HEK293 (cell line): ENCODE measurements around the gene OR2V2.
"Not testable (repeated sequence)": the region's sequence is repeated elsewhere in the genome, so short reads cannot be mapped to it uniquely, and the experiment has no call there.

Source experiments
- CTCF ChIA-PET: fragments of 350-600 bp; formaldehyde crosslinking; extraction: SDS; loops from one replicate; lab custom pipeline; 2021; ENCODE audit warnings: antibody characterized with exemption; lab: Yijun Ruan, JAX
- POLR2A ChIA-PET: fragments of 300-600 bp; formaldehyde crosslinking; extraction: SDS; loops from one replicate; lab custom pipeline; 2020; ENCODE audit warnings: antibody characterized with exemption, inconsistent platforms; lab: Yijun Ruan, JAX
- H3K27ac ChIP-seq: fragments of 200-500 bp; sonication (Bioruptor generic); 2 replicates; pipeline ENCODE4 v1.5.1; 2014; ENCODE audit warnings: low read depth, low read length, control low read depth, inconsistent platforms; ENCODE audit errors: extremely low read depth
- H3K36me3 ChIP-seq, 2 experiments: fragments of 200-500 bp in 1 of 2; sonication (Bioruptor generic) in 1 of 2; 1 replicate in 1 of 2; 2 replicates in 1 of 2; pipeline ENCODE4 v1.5.1; 2014 to 2017; ENCODE audit warnings: inconsistent platforms in 2 of 2, low read length in 2 of 2; ENCODE audit not compliant: control insufficient read depth in 2 of 2, insufficient read depth in 1 of 2
- H3K4me1 ChIP-seq: fragments of 200-500 bp; sonication (Bioruptor generic); 2 replicates; pipeline ENCODE4 v1.5.1; 2014; ENCODE audit warnings: mild to moderate bottlenecking, low read length, inconsistent platforms; ENCODE audit not compliant: control insufficient read depth, insufficient read depth
- H3K4me3 ChIP-seq: 2 replicates; pipeline ENCODE4 v1.5.1; 2011; ENCODE audit warnings: low read depth, mild to moderate bottlenecking, control low read depth, low read length, moderate library complexity
- H3K9me3 ChIP-seq: fragments of 200-500 bp; sonication (Bioruptor generic); 2 replicates; pipeline ENCODE4 v1.5.1; 2014; ENCODE audit warnings: low read depth, low read length, inconsistent platforms; ENCODE audit not compliant: control insufficient read depth, insufficient read depth
- IKZF3 ChIP-seq: fragments of 450-650 bp; IDR thresholded peaks from 2 replicates; pipeline ENCODE4 v1.5.0; 2018; ENCODE audit warnings: missing biosample characterization, mild to moderate bottlenecking, missing genetic modification characterization, moderate library complexity
- MEIS1 ChIP-seq: sonication (generic); formaldehyde crosslinking; IDR thresholded peaks from 2 replicates; pipeline ENCODE4 v1.8.1; 2022; ENCODE audit warnings: missing genetic modification reagents, mild to moderate bottlenecking, borderline replicate concordance
- SP3 ChIP-seq: fragments of 450-650 bp; formaldehyde crosslinking; IDR thresholded peaks from 2 replicates; pipeline ENCODE4 v1.5.1; 2016; ENCODE audit warnings: missing biosample characterization, missing genetic modification characterization
- SP7 ChIP-seq: fragments of 450-650 bp; formaldehyde crosslinking; IDR thresholded peaks from 2 replicates; pipeline ENCODE4 v1.5.1; 2016; ENCODE audit warnings: missing biosample characterization, missing genetic modification characterization
- ZBTB17 ChIP-seq: fragments of 450-650 bp; formaldehyde crosslinking; IDR thresholded peaks from 2 replicates; pipeline ENCODE4 v1.5.1; 2016; ENCODE audit warnings: missing biosample characterization, missing genetic modification characterization
- ZBTB21 ChIP-seq: fragments of 450-650 bp; formaldehyde crosslinking; IDR thresholded peaks from 2 replicates; pipeline ENCODE4 v1.5.1; 2017; ENCODE audit warnings: missing biosample characterization, missing genetic modification characterization
- ZIC2 ChIP-seq: fragments of 450-650 bp; formaldehyde crosslinking; IDR thresholded peaks from 2 replicates; pipeline ENCODE4 v1.5.1; 2016; ENCODE audit warnings: missing biosample characterization, missing genetic modification characterization
- ZNF174 ChIP-seq: fragments of 450-650 bp; formaldehyde crosslinking; IDR thresholded peaks from 2 replicates; pipeline ENCODE4 v1.5.0; 2017; ENCODE audit warnings: missing biosample characterization, mild to moderate bottlenecking, missing genetic modification characterization
- ZNF2 ChIP-seq: fragments of 450-650 bp; formaldehyde crosslinking; IDR thresholded peaks from 2 replicates; pipeline ENCODE4 v1.5.1; 2016; ENCODE audit warnings: missing biosample characterization, missing genetic modification characterization
- ZNF23 ChIP-seq: fragments of 450-650 bp; formaldehyde crosslinking; IDR thresholded peaks from 2 replicates; pipeline ENCODE4 v1.5.1; 2016; ENCODE audit warnings: missing biosample characterization, missing genetic modification characterization, borderline replicate concordance
- ZNF24 ChIP-seq: fragments of 450-650 bp; formaldehyde crosslinking; IDR thresholded peaks from 2 replicates; pipeline ENCODE4 v1.5.1; 2016; ENCODE audit warnings: missing biosample characterization, missing genetic modification characterization
- ZNF335 ChIP-seq: fragments of 450-650 bp; formaldehyde crosslinking; conservative IDR thresholded peaks from 2 replicates; pipeline ENCODE4 v1.5.1; 2016; ENCODE audit warnings: missing biosample characterization, missing genetic modification characterization
- ZNF341 ChIP-seq: fragments of 450-650 bp; formaldehyde crosslinking; IDR thresholded peaks from 2 replicates; pipeline ENCODE4; 2016; ENCODE audit warnings: low read depth, missing biosample characterization, missing genetic modification characterization
- ZNF529 ChIP-seq: fragments of 450-650 bp; formaldehyde crosslinking; IDR thresholded peaks from 2 replicates; pipeline ENCODE4 v1.5.1; 2017; ENCODE audit warnings: missing genetic modification characterization, missing biosample characterization; ENCODE audit not compliant: insufficient replicate concordance
- ZNF558 ChIP-seq: fragments of 450-650 bp; formaldehyde crosslinking; IDR thresholded peaks from 2 replicates; pipeline ENCODE4 v1.5.1; 2016; ENCODE audit warnings: missing biosample characterization, missing genetic modification characterization
- ZNF600 ChIP-seq: fragments of 450-650 bp; formaldehyde crosslinking; IDR thresholded peaks from 2 replicates; pipeline ENCODE4 v1.5.1; 2016; ENCODE audit warnings: missing biosample characterization, missing genetic modification characterization
- ZNF626 ChIP-seq: fragments of 450-650 bp; sonication (Bioruptor Pico); formaldehyde crosslinking; IDR thresholded peaks from 2 replicates; pipeline ENCODE4 v1.5.1; 2018; ENCODE audit warnings: missing biosample characterization, missing genetic modification characterization, inconsistent platforms
- ZNF629 ChIP-seq: fragments of 450-650 bp; formaldehyde crosslinking; IDR thresholded peaks from 2 replicates; pipeline ENCODE4 v1.5.1; 2017; ENCODE audit warnings: missing biosample characterization, missing genetic modification characterization
- ZNF660 ChIP-seq: fragments of 450-650 bp; IDR thresholded peaks from 2 replicates; pipeline ENCODE4 v1.5.1; 2018; ENCODE audit warnings: missing biosample characterization, mild to moderate bottlenecking, missing genetic modification characterization
- ZNF785 ChIP-seq: fragments of 450-650 bp; formaldehyde crosslinking; IDR thresholded peaks from 2 replicates; pipeline ENCODE4 v1.5.1; 2016; ENCODE audit warnings: missing biosample characterization, missing genetic modification characterization
- ZSCAN23 ChIP-seq: fragments of 450-650 bp; formaldehyde crosslinking; IDR thresholded peaks from 2 replicates; pipeline ENCODE4 v1.5.1; 2016; ENCODE audit warnings: missing biosample characterization, missing genetic modification characterization
- ZSCAN30 ChIP-seq: fragments of 450-650 bp; IDR thresholded peaks from 2 replicates; pipeline ENCODE4 v1.5.1; 2018; ENCODE audit warnings: missing biosample characterization, mild to moderate bottlenecking, missing genetic modification characterization, moderate library complexity
- ZXDB ChIP-seq: fragments of 450-650 bp; formaldehyde crosslinking; IDR thresholded peaks from 2 replicates; pipeline ENCODE4 v1.5.1; 2016; ENCODE audit warnings: missing biosample characterization, missing genetic modification characterization
- TF ChIP-seq, protein P1 (sequence below): fragments of 450-650 bp; formaldehyde crosslinking; IDR thresholded peaks from 2 replicates; pipeline ENCODE4 v1.5.1; 2016; ENCODE audit warnings: missing biosample characterization, missing genetic modification characterization, low read depth
- TF ChIP-seq, protein P2 (sequence below): fragments of 450-650 bp; formaldehyde crosslinking; IDR thresholded peaks from 2 replicates; pipeline ENCODE4 v1.5.1; 2016; ENCODE audit warnings: missing biosample characterization, missing genetic modification characterization
- TF ChIP-seq, protein P3 (sequence below): fragments of 450-650 bp; formaldehyde crosslinking; IDR thresholded peaks from 2 replicates; pipeline ENCODE4 v1.5.1; 2016; ENCODE audit warnings: missing biosample characterization, missing genetic modification characterization, borderline replicate concordance

The OR2V2 gene

DNA sequence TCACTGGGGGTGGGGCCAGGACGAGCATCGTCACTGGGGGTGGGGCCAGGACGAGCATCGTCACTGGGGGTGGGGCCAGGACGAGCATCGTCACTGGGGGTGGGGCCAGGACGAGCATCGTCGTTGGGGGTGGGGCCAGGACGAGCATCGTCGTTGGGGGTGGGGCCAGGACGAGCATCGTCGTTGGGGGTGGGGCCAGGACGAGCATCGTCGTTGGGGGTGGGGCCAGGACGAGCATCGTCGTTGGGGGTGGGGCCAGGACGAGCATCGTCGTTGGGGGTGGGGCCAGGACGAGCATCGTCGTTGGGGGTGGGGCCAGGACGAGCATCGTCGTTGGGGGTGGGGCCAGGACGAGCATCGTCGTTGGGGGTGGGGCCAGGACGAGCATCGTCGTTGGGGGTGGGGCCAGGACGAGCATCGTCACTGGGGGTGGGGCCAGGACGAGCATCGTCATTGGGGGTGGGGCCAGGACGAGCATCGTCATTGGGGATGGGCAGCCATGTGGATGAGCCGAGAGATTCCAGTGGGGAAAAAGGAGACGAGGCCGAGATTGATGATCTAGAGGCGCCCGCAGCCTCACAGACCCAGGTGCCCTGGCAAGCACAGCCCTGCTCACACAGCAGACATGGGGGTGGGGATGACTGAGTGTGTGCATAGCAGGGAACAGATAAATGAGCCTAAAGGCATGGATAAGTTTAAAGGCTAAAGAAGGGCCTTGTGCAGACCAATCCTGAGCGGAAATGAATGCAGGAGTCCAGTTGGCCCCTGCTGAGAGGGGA lies 13.6 kb downstream of the OR2V2 start:
- CTCF ChIA-PET = interaction anchor here (1.2 to 1.4 kb wide), 2 partner anchors 12 to 292 kb away, joined by 3 to 7 read pairs; no protein-coding TSS in a partner anchor
- POLR2A ChIA-PET = interaction anchor here (0.8 kb wide), 1 partner anchor 63 kb away, joined by 3 read pairs; the partner anchor contains the start of gene TRIM41
- not testable (repeated sequence) for H3K4me1 ChIP-seq

DNA sequence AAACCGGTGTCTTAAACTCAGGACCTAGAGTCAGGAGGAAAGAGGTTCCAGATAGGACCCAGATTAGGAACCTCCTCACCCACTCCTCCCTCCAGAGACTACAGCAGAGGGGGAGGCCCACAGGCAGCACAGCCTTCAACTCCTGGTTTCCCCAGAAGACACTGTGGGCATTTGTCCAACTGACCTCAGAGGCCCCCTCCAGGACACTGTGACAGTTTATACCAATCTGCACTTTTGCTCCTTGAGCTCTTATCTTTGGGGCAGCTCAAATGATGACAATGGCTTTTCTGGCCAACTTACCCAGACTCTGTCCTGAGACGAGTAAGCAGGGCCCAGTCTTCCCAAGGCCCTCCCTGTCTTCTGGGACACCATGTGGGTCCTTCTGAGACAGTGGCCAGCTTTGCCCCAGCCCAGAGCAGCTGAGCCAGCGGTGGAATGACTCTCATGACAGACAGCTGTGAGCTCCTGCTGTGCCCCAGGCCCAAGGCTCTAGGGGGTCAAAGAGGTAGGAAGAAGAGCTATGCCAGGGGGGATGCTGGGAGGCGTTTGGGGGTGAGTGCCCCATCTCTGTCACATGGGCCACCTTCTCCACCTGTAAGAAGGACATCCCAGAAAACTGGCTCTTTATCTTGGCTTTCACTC lies 14.3 kb downstream of the OR2V2 start:
- Histone ChIP-seq H3K4me1 (peaks cover 4% of the 10 kb centered on the region), H3K27ac (peak overlapping the region; percentile 57), H3K36me3 (no peaks in the 10 kb centered on the region)
- ChIA-PET CTCF (no interaction called here), POLR2A (interaction anchor here (0.8 kb wide), 1 partner anchor 62 kb away, joined by 3 read pairs; the partner anchor contains the start of gene TRIM41)
- 0 out of 2 replicates have a peak, but pooled peaks have one; percentile 7 for TF ChIP-seq ZNF24 (tag by site-specific recombination)
- TF ChIP-seq ZNF335 = no peak; the same call in 1 of the 2 replicates
- TF ChIP-seq ZNF23 (tag by site-specific recombination) = no peak
- no peak for TF ChIP-seq ZSCAN30 (tag by site-specific recombination)
- no peak for TF ChIP-seq ZNF529
- TF ChIP-seq ZNF2 = no peak
- no peak for TF ChIP-seq ZNF626 (tag by site-specific recombination)
- no peak for TF ChIP-seq ZIC2 (tag by site-specific recombination)
- no peak for TF ChIP-seq ZSCAN23 (tag by site-specific recombination)
- no peak for TF ChIP-seq ZNF174 (tag by site-specific recombination)
- TF ChIP-seq, protein P1, sequence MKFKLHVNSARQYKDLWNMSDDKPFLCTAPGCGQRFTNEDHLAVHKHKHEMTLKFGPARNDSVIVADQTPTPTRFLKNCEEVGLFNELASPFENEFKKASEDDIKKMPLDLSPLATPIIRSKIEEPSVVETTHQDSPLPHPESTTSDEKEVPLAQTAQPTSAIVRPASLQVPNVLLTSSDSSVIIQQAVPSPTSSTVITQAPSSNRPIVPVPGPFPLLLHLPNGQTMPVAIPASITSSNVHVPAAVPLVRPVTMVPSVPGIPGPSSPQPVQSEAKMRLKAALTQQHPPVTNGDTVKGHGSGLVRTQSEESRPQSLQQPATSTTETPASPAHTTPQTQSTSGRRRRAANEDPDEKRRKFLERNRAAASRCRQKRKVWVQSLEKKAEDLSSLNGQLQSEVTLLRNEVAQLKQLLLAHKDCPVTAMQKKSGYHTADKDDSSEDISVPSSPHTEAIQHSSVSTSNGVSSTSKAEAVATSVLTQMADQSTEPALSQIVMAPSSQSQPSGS (tag by site-specific recombination) = no peak
- TF ChIP-seq ZNF785 (tag by site-specific recombination) = no peak
- peak; percentile 93 for TF ChIP-seq ZNF341
- no peak for TF ChIP-seq ZNF660 (tag by site-specific recombination)
- no peak for TF ChIP-seq MEIS1 (CRISPR knock-in tag)
- no peak for TF ChIP-seq ZNF558 (tag by site-specific recombination)
- TF ChIP-seq, protein P2, sequence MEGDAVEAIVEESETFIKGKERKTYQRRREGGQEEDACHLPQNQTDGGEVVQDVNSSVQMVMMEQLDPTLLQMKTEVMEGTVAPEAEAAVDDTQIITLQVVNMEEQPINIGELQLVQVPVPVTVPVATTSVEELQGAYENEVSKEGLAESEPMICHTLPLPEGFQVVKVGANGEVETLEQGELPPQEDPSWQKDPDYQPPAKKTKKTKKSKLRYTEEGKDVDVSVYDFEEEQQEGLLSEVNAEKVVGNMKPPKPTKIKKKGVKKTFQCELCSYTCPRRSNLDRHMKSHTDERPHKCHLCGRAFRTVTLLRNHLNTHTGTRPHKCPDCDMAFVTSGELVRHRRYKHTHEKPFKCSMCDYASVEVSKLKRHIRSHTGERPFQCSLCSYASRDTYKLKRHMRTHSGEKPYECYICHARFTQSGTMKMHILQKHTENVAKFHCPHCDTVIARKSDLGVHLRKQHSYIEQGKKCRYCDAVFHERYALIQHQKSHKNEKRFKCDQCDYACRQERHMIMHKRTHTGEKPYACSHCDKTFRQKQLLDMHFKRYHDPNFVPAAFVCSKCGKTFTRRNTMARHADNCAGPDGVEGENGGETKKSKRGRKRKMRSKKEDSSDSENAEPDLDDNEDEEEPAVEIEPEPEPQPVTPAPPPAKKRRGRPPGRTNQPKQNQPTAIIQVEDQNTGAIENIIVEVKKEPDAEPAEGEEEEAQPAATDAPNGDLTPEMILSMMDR = no peak
- TF ChIP-seq, all 188 proteins: peak for 2
- Histone ChIP-seq H3K9me3 (no peaks in the 10 kb centered on the region), H3K4me3 (no peak overlapping the region)

More for the DNA sequence above, 13.6 kb downstream of the OR2V2 start:
- H3K27ac ChIP-seq = peak overlapping the region; percentile 57
- not testable (repeated sequence) for H3K36me3 ChIP-seq
- TF ChIP-seq SP3 (tag by site-specific recombination) = peak; percentile 31; the same call in 1 of the 2 replicates
- TF ChIP-seq ZNF24 (tag by site-specific recombination) = 0 out of 2 replicates have a peak, but pooled peaks have one; percentile 30
- TF ChIP-seq ZXDB (tag by site-specific recombination) = 0 out of 2 replicates have a peak, but pooled peaks have one; percentile 20
- peak; percentile 82 for TF ChIP-seq ZNF629 (tag by site-specific recombination)
- TF ChIP-seq ZNF600 (tag by site-specific recombination) = 0 out of 2 replicates have a peak, but pooled peaks have one; percentile 22
- TF ChIP-seq, protein P3, sequence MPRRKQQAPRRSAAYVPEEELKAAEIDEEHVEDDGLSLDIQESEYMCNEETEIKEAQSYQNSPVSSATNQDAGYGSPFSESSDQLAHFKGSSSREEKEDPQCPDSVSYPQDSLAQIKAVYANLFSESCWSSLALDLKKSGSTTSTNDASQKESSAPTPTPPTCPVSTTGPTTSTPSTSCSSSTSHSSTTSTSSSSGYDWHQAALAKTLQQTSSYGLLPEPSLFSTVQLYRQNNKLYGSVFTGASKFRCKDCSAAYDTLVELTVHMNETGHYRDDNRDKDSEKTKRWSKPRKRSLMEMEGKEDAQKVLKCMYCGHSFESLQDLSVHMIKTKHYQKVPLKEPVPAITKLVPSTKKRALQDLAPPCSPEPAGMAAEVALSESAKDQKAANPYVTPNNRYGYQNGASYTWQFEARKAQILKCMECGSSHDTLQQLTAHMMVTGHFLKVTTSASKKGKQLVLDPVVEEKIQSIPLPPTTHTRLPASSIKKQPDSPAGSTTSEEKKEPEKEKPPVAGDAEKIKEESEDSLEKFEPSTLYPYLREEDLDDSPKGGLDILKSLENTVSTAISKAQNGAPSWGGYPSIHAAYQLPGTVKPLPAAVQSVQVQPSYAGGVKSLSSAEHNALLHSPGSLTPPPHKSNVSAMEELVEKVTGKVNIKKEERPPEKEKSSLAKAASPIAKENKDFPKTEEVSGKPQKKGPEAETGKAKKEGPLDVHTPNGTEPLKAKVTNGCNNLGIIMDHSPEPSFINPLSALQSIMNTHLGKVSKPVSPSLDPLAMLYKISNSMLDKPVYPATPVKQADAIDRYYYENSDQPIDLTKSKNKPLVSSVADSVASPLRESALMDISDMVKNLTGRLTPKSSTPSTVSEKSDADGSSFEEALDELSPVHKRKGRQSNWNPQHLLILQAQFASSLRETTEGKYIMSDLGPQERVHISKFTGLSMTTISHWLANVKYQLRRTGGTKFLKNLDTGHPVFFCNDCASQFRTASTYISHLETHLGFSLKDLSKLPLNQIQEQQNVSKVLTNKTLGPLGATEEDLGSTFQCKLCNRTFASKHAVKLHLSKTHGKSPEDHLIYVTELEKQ = 0 out of 2 replicates have a peak, but pooled peaks have one; percentile 7
- 0 out of 2 replicates have a peak, but pooled peaks have one; percentile 18 for TF ChIP-seq SP7 (tag by site-specific recombination)
- TF ChIP-seq ZBTB17 = peak; percentile 54
- TF ChIP-seq ZBTB21 = peak; percentile 60; the same call in 1 of the 2 replicates
- peak; percentile 74 for TF ChIP-seq IKZF3 (tag by site-specific recombination)
- TF ChIP-seq, all 188 proteins: peak for 10; not testable (repeated sequence) for 178
- not testable (repeated sequence) for H3K9me3 ChIP-seq
- peak overlapping the region; percentile 1; the same call in 1 of the 2 replicates for H3K4me3 ChIP-seq
